Common myeloid progenitor, CD34-positive (primary cell): ENCODE data around the gene TP53RK.

Source experiments
- CTCF ChIA-PET: fragments of 350-600 bp; sonication (Branson Sonifier 250); formaldehyde crosslinking; loops from one replicate; lab custom pipeline; 2021; ENCODE audit warnings: antibody characterized with exemption; lab: Charles Lee
- POLR2A ChIA-PET: fragments of 350-600 bp; sonication (Branson Sonifier 250); formaldehyde crosslinking; loops from one replicate; lab custom pipeline; 2021; ENCODE audit warnings: antibody characterized with exemption; lab: Charles Lee
- DNase-seq, 3 donors: peaks; one replicate each; pipeline versions ENCODE4 v3.0.0 to v3.0.0-alpha.2; 2013
- H3K27ac ChIP-seq, 2 experiments: 1 replicate in 1 of 2; 2 replicates in 1 of 2; pipeline ENCODE4 v1.7.0; 2013; ENCODE audit warnings: inconsistent platforms in 2 of 2, low read length in 2 of 2, mild to moderate bottlenecking in 2 of 2, low read depth in 1 of 2, moderate library complexity in 1 of 2; ENCODE audit not compliant: severe bottlenecking in 2 of 2, insufficient read depth in 1 of 2, poor library complexity in 1 of 2
- H3K27me3 ChIP-seq, 5 experiments: replicated peaks in 2 of 5; 1 replicate in 3 of 5; 2 replicates in 2 of 5; pipeline versions ENCODE4 v1.6.1 to v1.7.0; 2013; ENCODE audit warnings: low read length in 4 of 5, mild to moderate bottlenecking in 2 of 5, moderate library complexity in 2 of 5, inconsistent platforms in 1 of 5; ENCODE audit not compliant: insufficient read depth in 5 of 5, control insufficient read depth in 4 of 5
- H3K36me3 ChIP-seq, 4 experiments: 1 replicate in 2 of 4; 2 replicates in 2 of 4; pipeline versions ENCODE4 v1.6.1 to v1.7.0; 2013; ENCODE audit warnings: low read length in 3 of 4, control low read depth in 1 of 4, mild to moderate bottlenecking in 1 of 4; ENCODE audit not compliant: control insufficient read depth in 4 of 4, insufficient read depth in 4 of 4
- H3K4me1 ChIP-seq, 4 experiments: 1 replicate in 3 of 4; 2 replicates in 1 of 4; pipeline versions ENCODE4 v1.6.1 to v1.7.1; 2013; ENCODE audit warnings: low read length in 3 of 4, mild to moderate bottlenecking in 3 of 4, control low read depth in 1 of 4, inconsistent platforms in 1 of 4, moderate library complexity in 1 of 4; ENCODE audit not compliant: control insufficient read depth in 4 of 4, insufficient read depth in 4 of 4; ENCODE audit errors: control extremely low read depth in 1 of 4
- H3K4me3 ChIP-seq, 7 experiments: 1 replicate in 4 of 7; 2 replicates in 3 of 7; pipeline versions ENCODE4 v1.5.1 to v1.7.0; 2013; ENCODE audit warnings: mild to moderate bottlenecking in 7 of 7, low read length in 6 of 7, moderate library complexity in 6 of 7, inconsistent platforms in 2 of 7, low read depth in 2 of 7, control low read depth in 1 of 7; ENCODE audit not compliant: insufficient read depth in 4 of 7, control insufficient read depth in 1 of 7; ENCODE audit errors: extremely low read depth in 1 of 7
- H3K9me3 ChIP-seq, 5 experiments: 1 replicate in 4 of 5; 2 replicates in 1 of 5; pipeline versions ENCODE4 v1.6.1 to v1.7.1; 2013; ENCODE audit warnings: low read length in 4 of 5, mild to moderate bottlenecking in 2 of 5, inconsistent platforms in 1 of 5, low read depth in 1 of 5, moderate library complexity in 1 of 5; ENCODE audit not compliant: control insufficient read depth in 4 of 5, insufficient read depth in 2 of 5; ENCODE audit errors: control extremely low read depth in 1 of 5
- whole genome bisulfite sequencing: methylation state at CpG from one replicate; pipeline ENCODE4 v1.1.5; 2013; ENCODE audit not compliant: insufficient coverage; 5-methylcytosine and 5-hydroxymethylcytosine counted together

TP53RK gene

GRCh38 chr20:46673394-46674252 is 15.6 kb downstream of the TP53RK start:
- ChIA-PET CTCF (interaction anchor here (1.5 kb wide), 1 partner anchor 12 kb away, joined by 3 read pairs; no protein-coding TSS in a partner anchor), POLR2A (no interaction called here)
- Histone ChIP-seq H3K27me3 (peaks cover 0 to 2% (median 0%) of the 10 kb centered on the region in 5 experiments), H3K4me1 (no peaks in the 10 kb centered on the region), H3K36me3 (no peaks in the 10 kb centered on the region), H3K4me3 (no peak overlapping the region), H3K9me3 (peaks cover 0 to 16% (median 5%) of the 10 kb centered on the region in 5 experiments), H3K27ac (no peak overlapping the region)
- 96% methylated on average over 8 of the region's 11 CpGs for WGBS
- DNase-seq, result no peak

GRCh38 chr20:46672543-46673148 is 16.6 kb downstream of the TP53RK start:
- WGBS, result 97% methylated on average over 3 of the region's 5 CpGs
- no peak overlapping the region for H3K27ac ChIP-seq
- H3K27me3 ChIP-seq, result peaks cover 0 to 2% (median 0%) of the 10 kb centered on the region in 5 experiments
- POLR2A ChIA-PET, result no interaction called here
- CTCF ChIA-PET, result interaction anchor here (0.9 to 1.7 kb wide), 4 partner anchors 9 to 129 kb away, joined by 3 to 7 read pairs (median 4); partner anchors contain the start of gene TP53RK
- no peak overlapping the region for H3K4me3 ChIP-seq
- no peaks in the 10 kb centered on the region for H3K36me3 ChIP-seq
- H3K9me3 ChIP-seq, result peaks cover 0 to 16% (median 5%) of the 10 kb centered on the region in 5 experiments
- no peaks in the 10 kb centered on the region for H3K4me1 ChIP-seq
- DNase-seq, result no peak

- DNase-seq, result no peak
- Histone ChIP-seq H3K27me3 (peaks cover 0 to 2% (median 0%) of the 10 kb centered on the region in 5 experiments), H3K36me3 (no peaks in the 10 kb centered on the region), H3K4me3 (no peak overlapping the region), H3K27ac (no peak overlapping the region), H3K9me3 (peaks cover 0 to 16% (median 5%) of the 10 kb centered on the region in 5 experiments), H3K4me1 (no peaks in the 10 kb centered on the region)
- 100% methylated on average over 3 of the region's 3 CpGs for WGBS
- CTCF ChIA-PET, result interaction anchor here (0.9 to 1.7 kb wide), 3 partner anchors 10 to 128 kb away, joined by 3 to 7 read pairs (median 4); partner anchors contain the start of gene TP53RK
- POLR2A ChIA-PET, result no interaction called here
Measured at GRCh38 chr20:46671866-46672542, 17.2 kb downstream of the TP53RK start.

- H3K36me3 ChIP-seq, result no peaks in the 10 kb centered on the region
- no peak for DNase-seq
- no peaks in the 10 kb centered on the region for H3K4me1 ChIP-seq
- POLR2A ChIA-PET, result no interaction called here
- H3K27me3 ChIP-seq, result peaks cover 0 to 2% (median 0%) of the 10 kb centered on the region in 5 experiments
- 90% methylated on average over 2 of the region's 3 CpGs for WGBS
- H3K4me3 ChIP-seq, result no peak overlapping the region
- no peak overlapping the region for H3K27ac ChIP-seq
- peaks cover 0 to 16% (median 5%) of the 10 kb centered on the region in 5 experiments for H3K9me3 ChIP-seq
- CTCF ChIA-PET, result interaction anchor here (1.7 kb wide), 1 partner anchor 11 kb away, joined by 7 read pairs; no protein-coding TSS in a partner anchor
Measured at GRCh38 chr20:46670585-46671584, 18.4 kb downstream of the TP53RK start.

GRCh38 chr20:46670228-46670584 is 19.0 kb downstream of the TP53RK start:
- CTCF ChIA-PET, result no interaction called here
- peaks cover 0 to 2% (median 0%) of the 10 kb centered on the region in 5 experiments for H3K27me3 ChIP-seq
- no CpG with 5 or more reads among the region's 2 CpGs for WGBS

GRCh38 chr20:46666818-46667515 is 22.3 kb downstream of the TP53RK start:
- DNase-seq, result no peak
- no peak overlapping the region for H3K27ac ChIP-seq
- H3K36me3 ChIP-seq, result no peaks in the 10 kb centered on the region
- peaks cover 0 to 15% (median 3%) of the 10 kb centered on the region in 5 experiments for H3K9me3 ChIP-seq
- ChIA-PET CTCF (interaction anchor here (1.2 kb wide), 1 partner anchor 86 kb away, joined by 3 read pairs; no protein-coding TSS in a partner anchor), POLR2A (no interaction called here)
- no peak overlapping the region for H3K4me3 ChIP-seq
- no peaks in the 10 kb centered on the region for H3K4me1 ChIP-seq
- WGBS, result 100% methylated on average over 6 of the region's 6 CpGs
- peaks cover 0 to 2% (median 0%) of the 10 kb centered on the region in 5 experiments for H3K27me3 ChIP-seq

More at GRCh38 chr20:46670228-46670584, 19.0 kb downstream of the TP53RK start:
- Histone ChIP-seq H3K4me3 (no peak overlapping the region), H3K4me1 (no peaks in the 10 kb centered on the region), H3K27ac (no peak overlapping the region), H3K9me3 (peaks cover 0 to 16% (median 5%) of the 10 kb centered on the region in 5 experiments), H3K36me3 (no peaks in the 10 kb centered on the region)
- no peak for DNase-seq
- POLR2A ChIA-PET, result no interaction called here
